Measurements from ENCODE around the gene CD8B.

- TF ChIP-seq CTCF (IDR thresholded peaks at IDR 0.05; ENCODE audit: insufficient read depth, low read depth, low read length): no peak
- TF ChIP-seq EZH2 (IDR thresholded peaks at IDR 0.05; ENCODE audit: insufficient read depth, low read length): peak; percentile 89
Observed at GRCh38 chr2:86788881-86789686, 72.6 kb downstream of the CD8B start.
